Nucleus accumbens (tissue), 56 donors: ENCODE results near the gene KCNQ4.

ENCODE experiments used
- DNase-seq, 56 donors: peaks; one replicate each; lab custom pipeline; 2025; lab: John Stamatoyannopoulos, UW

KCNQ4 gene

GRCh38 chr1:40834968-40835545 lies 51.5 kb downstream of the KCNQ4 start:
- DNase-seq: no peak

- no peak for DNase-seq
Measured at GRCh38 chr1:40836283-40836682, 52.7 kb downstream of the KCNQ4 start.

DNA sequence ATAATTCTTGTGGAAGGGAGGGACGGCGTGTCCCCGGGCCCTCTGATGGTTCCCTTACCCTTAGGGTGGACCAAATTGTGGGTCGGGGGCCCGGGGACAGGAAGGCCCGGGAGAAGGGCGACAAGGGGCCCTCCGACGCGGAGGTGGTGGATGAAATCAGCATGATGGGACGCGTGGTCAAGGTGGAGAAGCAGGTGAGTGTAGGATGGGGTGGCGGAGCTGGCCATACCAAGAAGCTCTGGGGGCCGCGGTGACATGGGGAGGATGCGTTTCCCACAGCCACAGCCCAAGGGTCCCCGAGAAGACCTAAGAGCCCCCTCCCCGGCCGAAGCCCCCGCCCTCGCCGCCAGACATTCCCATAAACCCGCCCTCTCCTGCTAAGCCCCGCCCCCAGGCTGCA lies 54.0 kb downstream of the KCNQ4 start:
- DNase-seq: no peak

GRCh38 chr1:40838045-40838979 lies 54.7 kb downstream of the KCNQ4 start:
- peak in 1 of 56 donors; percentile 23 for DNase-seq

DNA sequence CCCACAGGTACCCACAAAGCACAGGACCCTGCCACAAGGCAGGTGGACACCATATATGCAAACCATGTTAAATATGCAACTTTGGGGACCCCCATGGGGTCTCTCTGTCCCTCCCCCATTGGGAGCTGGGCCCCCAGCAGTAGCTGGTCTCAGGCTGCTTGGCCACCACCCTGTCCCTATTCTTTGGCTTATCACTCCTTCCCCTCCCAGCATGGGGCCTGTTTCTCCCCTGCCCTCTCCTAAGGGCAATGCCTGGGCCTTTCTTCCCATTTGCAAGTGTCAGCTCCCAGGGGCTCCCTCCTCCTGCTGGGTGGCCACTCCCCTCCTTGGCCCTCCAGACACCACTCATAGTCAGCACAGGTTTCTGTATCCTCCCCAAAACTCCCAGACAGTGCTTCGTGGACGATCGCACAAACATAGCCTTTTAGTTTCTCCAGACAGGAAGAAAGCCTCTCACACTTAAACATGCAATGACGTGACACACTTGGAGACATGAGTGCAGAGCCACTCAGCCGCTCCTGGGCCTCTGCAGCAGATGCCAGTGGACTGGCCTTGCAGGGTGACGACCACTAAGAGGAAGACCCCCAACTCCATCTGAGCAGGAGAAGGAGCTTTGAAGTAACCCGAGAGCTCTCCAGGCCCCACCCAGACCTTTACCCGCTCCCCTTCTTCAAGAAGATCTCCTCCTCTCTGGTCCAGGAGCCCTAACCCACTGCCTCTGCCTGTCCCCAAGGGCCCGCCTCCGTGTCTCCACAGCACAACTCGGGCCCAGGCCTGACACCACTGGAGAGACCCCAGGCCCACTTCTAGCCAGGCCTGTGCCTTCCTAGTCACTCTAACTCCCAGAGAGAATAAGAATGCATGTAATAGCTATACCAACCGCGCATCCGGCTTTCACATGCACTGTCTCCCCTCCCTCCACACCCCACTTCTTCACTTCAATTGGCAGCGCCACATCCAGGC lies 55.7 kb downstream of the KCNQ4 start:
- DNase-seq: no peak

DNA sequence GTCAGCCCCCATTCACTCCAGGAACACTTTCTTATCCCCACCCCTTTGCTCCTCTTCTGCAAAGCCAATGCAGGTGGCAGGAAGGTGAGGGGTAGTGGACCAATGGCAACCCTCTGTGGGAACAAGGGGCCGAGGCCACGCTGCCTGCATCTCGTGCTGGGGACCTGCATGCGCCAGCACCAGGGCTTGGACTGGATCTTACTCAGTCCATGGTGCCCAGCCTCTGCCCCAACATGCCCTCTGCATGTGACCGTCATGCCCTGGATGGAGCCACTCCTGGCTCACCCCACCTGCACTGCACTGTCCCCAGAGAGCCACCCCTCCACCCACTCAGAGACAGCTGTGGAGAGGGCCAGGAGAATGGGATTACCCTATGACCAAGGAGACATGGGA lies 56.4 kb downstream of the KCNQ4 start:
- no peak for DNase-seq

DNA sequence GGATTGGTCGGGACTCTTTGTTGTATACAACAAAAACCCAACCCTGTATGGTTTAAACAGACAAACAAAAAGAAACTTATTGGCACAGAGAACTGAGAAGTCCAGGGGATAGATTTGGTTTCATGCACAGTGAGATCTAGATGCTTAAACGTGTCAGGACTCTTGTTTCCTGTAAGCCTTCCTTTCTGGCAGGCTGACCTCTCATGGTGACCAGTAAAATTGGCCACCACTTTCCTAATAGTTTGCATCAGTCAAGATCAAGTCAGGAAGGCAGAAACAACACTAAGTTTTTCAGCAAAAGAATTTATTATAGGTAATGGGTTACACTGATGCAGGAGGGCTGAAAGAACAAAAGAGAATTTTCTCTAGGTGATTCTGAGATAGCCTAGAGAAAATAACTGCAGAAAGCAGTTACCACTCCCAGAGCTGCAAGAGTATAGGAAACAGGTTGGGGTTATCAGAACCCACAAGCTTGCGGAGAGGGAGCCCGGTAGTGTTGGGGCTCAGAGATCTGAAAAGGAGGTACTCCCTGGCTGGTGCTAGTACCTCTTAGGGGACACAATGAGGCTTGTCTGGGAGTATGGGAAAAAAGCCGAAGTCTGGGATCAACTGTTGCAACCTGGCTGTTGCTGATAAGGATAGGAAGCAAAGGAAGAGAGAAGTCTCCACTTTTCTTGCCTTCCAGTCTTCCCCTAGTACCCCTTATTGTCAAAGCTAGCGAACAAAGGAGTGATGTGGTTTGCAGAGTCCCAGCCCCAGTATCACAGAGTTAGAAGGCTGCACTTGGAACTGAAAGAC lies 57.1 kb downstream of the KCNQ4 start:
- no peak for DNase-seq

DNA sequence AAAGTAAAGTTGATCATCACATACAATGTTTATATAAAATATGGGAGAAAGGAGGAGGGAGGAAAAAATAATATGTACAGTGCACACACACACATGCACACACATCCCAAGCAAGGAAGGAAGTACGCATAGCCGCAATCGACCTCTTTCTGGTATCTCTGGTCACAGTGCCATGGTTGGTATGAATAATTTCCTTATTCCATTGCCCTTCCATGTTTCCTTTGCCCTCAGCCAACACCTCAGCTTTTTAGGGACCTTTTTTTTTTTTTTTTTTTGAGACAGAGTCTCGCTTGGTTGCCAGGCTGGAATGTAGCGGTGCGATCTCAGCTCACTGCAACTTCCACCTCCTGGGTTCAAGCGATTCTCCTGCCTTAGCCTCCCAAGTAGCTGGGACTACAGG lies 58.0 kb downstream of the KCNQ4 start:
- DNase-seq: no peak

- no peak for DNase-seq
Measured at GRCh38 chr1:40842207-40842606, 58.6 kb downstream of the KCNQ4 start.

DNA sequence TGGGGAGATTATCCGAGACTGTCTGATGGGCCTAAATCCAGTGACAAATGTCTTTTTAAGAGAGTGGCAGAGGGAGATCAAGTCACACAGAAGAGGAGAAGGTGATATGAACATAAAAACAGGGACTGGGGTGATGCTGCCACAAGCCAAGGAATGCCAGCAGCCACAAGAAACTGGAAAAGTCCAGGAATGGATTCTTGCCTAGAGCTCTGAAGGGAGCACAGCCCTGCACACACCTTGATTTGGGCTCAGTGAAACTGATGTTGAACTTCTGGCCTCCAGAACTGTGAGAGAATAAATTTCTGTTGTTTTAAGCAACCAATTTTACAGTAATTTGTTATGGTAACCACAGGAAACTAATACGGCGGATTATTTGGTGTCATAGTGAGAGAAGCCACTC lies 59.1 kb downstream of the KCNQ4 start:
- no peak for DNase-seq

DNA sequence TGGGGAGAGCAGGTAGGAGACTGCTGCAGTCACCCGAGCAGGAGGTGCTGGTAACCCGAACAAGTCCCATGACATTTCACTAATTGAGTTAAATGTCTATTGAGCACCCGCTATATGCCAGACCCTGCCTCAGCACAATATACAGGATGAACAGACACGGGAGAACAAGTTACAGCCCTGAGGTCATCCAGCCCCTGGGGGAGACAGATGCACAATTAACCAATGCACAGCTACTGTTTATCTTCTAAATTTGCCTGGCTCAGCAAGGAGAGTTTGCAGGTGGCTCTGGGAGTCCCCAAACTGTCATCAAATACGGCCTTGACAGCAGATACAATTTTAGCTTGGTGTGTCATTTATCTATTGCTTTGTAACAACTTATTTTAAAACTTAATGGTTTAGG lies 60.5 kb downstream of the KCNQ4 start:
- peak in 1 of 56 donors; percentile 13 for DNase-seq

GRCh38 chr1:40844887-40845878 lies 61.6 kb downstream of the KCNQ4 start:
- DNase-seq: no peak

GRCh38 chr1:40845895-40846294 lies 62.3 kb downstream of the KCNQ4 start:
- no peak for DNase-seq

- DNase-seq: peak in 15 of 56 donors; percentile 5 to 60 (median 30)
Measured at GRCh38 chr1:40847023-40847745, 63.6 kb downstream of the KCNQ4 start.

- DNase-seq: peak in 40 of 56 donors; percentile 3 to 70 (median 26)
Measured at GRCh38 chr1:40848530-40849189, 65.1 kb downstream of the KCNQ4 start.

- DNase-seq: peak in 49 of 56 donors; percentile 2 to 78 (median 41)
Measured at GRCh38 chr1:40849801-40850592, 66.4 kb downstream of the KCNQ4 start.

GRCh38 chr1:40851643-40852042 lies 68.1 kb downstream of the KCNQ4 start:
- no peak for DNase-seq
